HG03460 (cell line): Measurements from ENCODE around the gene VCX2.
"Not testable (repeated sequence)": the region's sequence is repeated elsewhere in the genome, so short reads cannot be mapped to it uniquely, and the experiment has no call there.

Experiments
- ATAC-seq: cut with Tn5 transposase; IDR thresholded peaks from one replicate; pipeline ENCODE4 v1.9.1; 2021; ENCODE audit not compliant: unreplicated experiment

VCX2 gene

GRCh38 chrX:8122538-8122937, 48.5 kb downstream of the VCX2 start:
- ATAC-seq = no peak

GRCh38 chrX:8121391-8121790, 49.7 kb downstream of the VCX2 start:
- not testable (repeated sequence) for ATAC-seq
